ENCODE results near the gene IFNAR1. TPM values are rescaled to one million over a fixed set of nuclear protein-coding genes. Genes with fewer than 3 reads are reported as not detected.

The IFNAR1 gene
- total and polyA plus RNA-seq, 9 of the 15 experiments (the other 6 are each of a cell fraction or from before 2014, with no cell fraction given), result 8.6 to 31.8 (median 14.8) TPM

- ChIA-PET CTCF (ENCODE audit: low intra/inter-chr PET ratio) (no interaction called here), POLR2A (no interaction called here)
- Histone ChIP-seq H3K4me3 (no peak overlapping the region), H3K4me2 (ENCODE audit: insufficient read depth, low read length) (no peak overlapping the region), H3K36me3 (ENCODE audit: control insufficient read depth, insufficient read depth, low read length) (peaks cover 21% of the 10 kb centered on the region; the same call in 1 of the 3 replicates), H2AFZ (ENCODE audit: low read depth, low read length) (no peak overlapping the region), H3K79me2 (ENCODE audit: control insufficient read depth, insufficient read depth, low read length) (no peaks in the 10 kb centered on the region), H3K9me1 (ENCODE audit: control insufficient read depth, insufficient read depth, low read length) (no peaks in the 10 kb centered on the region), H3K27me3 (ENCODE audit: control insufficient read depth in 2 of 2, insufficient read depth in 2 of 2, low read length in 2 of 2) (no peaks in the 10 kb centered on the region), H3K9ac (ENCODE audit: insufficient read depth in 1 of 2, low read depth in 2 of 2, low read length in 2 of 2) (no peak overlapping the region; a peak in 1 of 4 replicates), H4K20me1 (replicated peaks; ENCODE audit: control insufficient read depth, insufficient read depth, low read length) (no peaks in the 10 kb centered on the region), H3K9me3 (replicated peaks; ENCODE audit: control insufficient read depth, insufficient read depth, low read depth, low read length) (no peaks in the 10 kb centered on the region), H3K27ac (ENCODE audit: extremely low read depth, low read depth, low read length) (no peak overlapping the region), H3K4me1 (replicated peaks in 1 of 2; ENCODE audit: control insufficient read depth in 2 of 2, insufficient read depth in 2 of 2, low read length in 2 of 2) (peaks cover 8 to 11% of the 10 kb centered on the region in 2 experiments; a peak in 3 of 5 replicates)
- FAIRE-seq, result no peak
- ATAC-seq, result no peak
- no peak for TF ChIP-seq ZNF766 (CRISPR knock-in tag; conservative IDR thresholded peaks at IDR 0.05)
- TF ChIP-seq POLR2G (IDR thresholded peaks at IDR 0.05; ENCODE audit: low read depth, low read length), result peak; percentile 52; the same call in 1 of the 2 replicates
- no TSS peak for BruUV-seq (replicated peaks)
- no peak for DNase-seq (ENCODE audit: extremely low read depth in 1 of 4, low spot score in 3 of 4)
- 90% methylated on average over 8 of the region's 8 CpGs for WGBS (ENCODE audit: insufficient coverage, low coverage, missing lambda C conversion rate)
- in situ Hi-C loops (cut with MboI), result no loop called here
- intact Hi-C loops (cut with micrococcal nuclease), result no loop called here
These were observed 32.4 kb downstream of the IFNAR1 start for GRCh38 chr21:33357177-33357576.

DNA sequence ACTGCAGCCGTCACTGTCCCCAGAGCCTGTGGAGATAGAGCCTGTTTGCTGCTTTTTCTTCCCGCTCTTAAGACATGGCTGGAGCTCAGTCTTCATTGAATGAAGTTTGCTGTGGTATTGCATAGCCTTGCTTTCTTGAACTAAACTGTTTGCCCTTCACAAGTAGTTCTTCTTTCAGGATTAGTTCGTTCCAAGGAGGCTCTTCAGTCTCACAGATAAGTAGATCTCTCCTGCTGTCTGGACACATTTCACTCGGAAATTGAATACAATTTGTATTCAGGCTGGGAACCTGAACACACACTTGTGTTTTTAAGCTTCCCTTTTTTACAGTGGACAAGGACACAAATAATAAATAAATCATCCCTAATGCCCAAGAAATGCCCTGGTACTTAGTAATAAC, 34.7 kb downstream of the IFNAR1 start:
- no peak for DNase-seq (ENCODE audit: extremely low read depth in 1 of 4, low spot score in 3 of 4)
- H3K9me1 ChIP-seq (ENCODE audit: control insufficient read depth, insufficient read depth, low read length), result no peaks in the 10 kb centered on the region
- H4K20me1 ChIP-seq (replicated peaks; ENCODE audit: control insufficient read depth, insufficient read depth, low read length), result no peaks in the 10 kb centered on the region
- in situ Hi-C loops (cut with MboI) (no loop called here), intact Hi-C loops (cut with micrococcal nuclease) (no loop called here)
- H2AFZ ChIP-seq (ENCODE audit: low read depth, low read length), result no peak overlapping the region
- H3K4me2 ChIP-seq (ENCODE audit: insufficient read depth, low read length), result no peak overlapping the region
- ATAC-seq, result no peak
- POLR2A ChIA-PET, result interaction anchor here (0.6 kb wide), 2 partner anchors 21 to 41 kb away, joined by 3 to 4 read pairs; no protein-coding TSS in a partner anchor
- H3K4me1 ChIP-seq (replicated peaks in 1 of 2; ENCODE audit: control insufficient read depth in 2 of 2, insufficient read depth in 2 of 2, low read length in 2 of 2), result peaks cover 9 to 19% of the 10 kb centered on the region in 2 experiments; a peak in 3 of 5 replicates
- H3K36me3 ChIP-seq (ENCODE audit: control insufficient read depth, insufficient read depth, low read length), result peaks cover 17% of the 10 kb centered on the region; the same call in 1 of the 3 replicates
- H3K9ac ChIP-seq (ENCODE audit: insufficient read depth in 1 of 2, low read depth in 2 of 2, low read length in 2 of 2), result no peak overlapping the region
- FAIRE-seq, result no peak
- no peak overlapping the region for H3K4me3 ChIP-seq
- H3K79me2 ChIP-seq (ENCODE audit: control insufficient read depth, insufficient read depth, low read length), result no peaks in the 10 kb centered on the region
- no TSS peak for BruUV-seq (replicated peaks)
- no peak overlapping the region for H3K27ac ChIP-seq (ENCODE audit: extremely low read depth, low read depth, low read length)
- CTCF ChIA-PET (ENCODE audit: low intra/inter-chr PET ratio), result interaction anchor here (0.7 kb wide), 1 partner anchor 187 kb away, joined by 3 read pairs; no protein-coding TSS in a partner anchor
- WGBS (ENCODE audit: insufficient coverage, low coverage, missing lambda C conversion rate), result 43% methylated on average over 4 of the region's 4 CpGs
- no peaks in the 10 kb centered on the region for H3K9me3 ChIP-seq (replicated peaks; ENCODE audit: control insufficient read depth, insufficient read depth, low read depth, low read length)
- H3K27me3 ChIP-seq (ENCODE audit: control insufficient read depth in 2 of 2, insufficient read depth in 2 of 2, low read length in 2 of 2), result no peaks in the 10 kb centered on the region
- TF ChIP-seq, protein P1, sequence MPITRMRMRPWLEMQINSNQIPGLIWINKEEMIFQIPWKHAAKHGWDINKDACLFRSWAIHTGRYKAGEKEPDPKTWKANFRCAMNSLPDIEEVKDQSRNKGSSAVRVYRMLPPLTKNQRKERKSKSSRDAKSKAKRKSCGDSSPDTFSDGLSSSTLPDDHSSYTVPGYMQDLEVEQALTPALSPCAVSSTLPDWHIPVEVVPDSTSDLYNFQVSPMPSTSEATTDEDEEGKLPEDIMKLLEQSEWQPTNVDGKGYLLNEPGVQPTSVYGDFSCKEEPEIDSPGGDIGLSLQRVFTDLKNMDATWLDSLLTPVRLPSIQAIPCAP (CRISPR knock-in tag; IDR thresholded peaks at IDR 0.05; ENCODE audit: borderline replicate concordance), result no peak
- no peak for TF ChIP-seq POU5F1 (IDR thresholded peaks at IDR 0.05; ENCODE audit: borderline replicate concordance, low read depth, low read length, partially characterized antibody)
- TF ChIP-seq SRF (CRISPR knock-in tag; IDR thresholded peaks at IDR 0.05), result no peak
- TF ChIP-seq, protein P2, sequence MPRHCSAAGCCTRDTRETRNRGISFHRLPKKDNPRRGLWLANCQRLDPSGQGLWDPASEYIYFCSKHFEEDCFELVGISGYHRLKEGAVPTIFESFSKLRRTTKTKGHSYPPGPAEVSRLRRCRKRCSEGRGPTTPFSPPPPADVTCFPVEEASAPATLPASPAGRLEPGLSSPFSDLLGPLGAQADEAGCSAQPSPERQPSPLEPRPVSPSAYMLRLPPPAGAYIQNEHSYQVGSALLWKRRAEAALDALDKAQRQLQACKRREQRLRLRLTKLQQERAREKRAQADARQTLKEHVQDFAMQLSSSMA (CRISPR knock-in tag; IDR thresholded peaks at IDR 0.05), result no peak
- no peak for TF ChIP-seq EGR1 (conservative IDR thresholded peaks at IDR 0.05)
- no peak for TF ChIP-seq ZNF764 (CRISPR knock-in tag; IDR thresholded peaks at IDR 0.05; ENCODE audit: low read depth)
- TF ChIP-seq ZNF280B (CRISPR knock-in tag; IDR thresholded peaks at IDR 0.05), result no peak
- no peak for TF ChIP-seq SPI1 (IDR thresholded peaks at IDR 0.05; ENCODE audit: borderline replicate concordance, low read depth, low read length)
- TF ChIP-seq LCOR (CRISPR knock-in tag; IDR thresholded peaks at IDR 0.05), result no peak
- TF ChIP-seq GTF2A2 (tag; IDR thresholded peaks at IDR 0.05), result no peak
- TF ChIP-seq ZNF23 (CRISPR knock-in tag; IDR thresholded peaks at IDR 0.05), result no peak
- no peak for TF ChIP-seq PTBP1 (IDR thresholded peaks at IDR 0.05; ENCODE audit: low read depth, low read length)
